IPS-18a (cell line): Measurements from ENCODE around the gene CSRNP3.
A peak's percentile ranks its signal among the peaks of the same experiment; 100 is the strongest.

Source experiments
- H3K27ac ChIP-seq: one replicate; pipeline ENCODE4 v1.5.1; 2013; ENCODE audit warnings: low read length
- H3K27me3 ChIP-seq: one replicate; pipeline ENCODE4 v1.6.1; 2013; ENCODE audit warnings: mild to moderate bottlenecking, low read length; ENCODE audit not compliant: control insufficient read depth, insufficient read depth
- H3K36me3 ChIP-seq: one replicate; pipeline ENCODE4 v1.6.1; 2013; ENCODE audit warnings: low read depth, low read length; ENCODE audit not compliant: control insufficient read depth
- H3K4me1 ChIP-seq: one replicate; pipeline ENCODE4 v1.6.1; 2013; ENCODE audit warnings: low read depth, low read length; ENCODE audit not compliant: control insufficient read depth
- H3K4me3 ChIP-seq: one replicate; pipeline ENCODE4 v1.5.1; 2013; ENCODE audit warnings: low read length
- H3K9ac ChIP-seq: one replicate; pipeline ENCODE4 v1.6.1; 2013; ENCODE audit warnings: mild to moderate bottlenecking, low read length, moderate library complexity
- H3K9me3 ChIP-seq: one replicate; pipeline ENCODE4 v1.6.1; 2013; ENCODE audit warnings: low read depth, low read length; ENCODE audit not compliant: control insufficient read depth

CSRNP3 gene

DNA sequence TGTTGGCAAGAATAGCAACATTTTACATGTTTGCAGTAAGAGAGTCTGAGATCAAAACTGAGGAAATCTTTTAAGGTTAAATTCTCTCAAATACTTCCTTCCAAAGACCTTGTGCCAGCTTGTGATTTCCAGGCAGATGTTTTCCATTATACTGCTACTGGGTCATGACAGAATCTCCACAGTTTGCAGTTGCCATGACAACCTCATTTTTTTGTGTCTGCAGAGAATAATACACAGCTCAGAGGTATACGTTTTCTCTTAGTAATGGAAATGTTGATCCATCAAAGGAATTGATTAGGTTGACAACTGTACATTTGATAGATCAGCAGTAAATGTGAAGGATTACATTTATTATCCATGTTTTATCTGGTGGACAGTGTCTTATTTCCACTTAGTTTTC lies 29.1 kb upstream of the CSRNP3 start:
- no peak overlapping the region for H3K9ac ChIP-seq
- H3K27me3 ChIP-seq: no peaks in the 10 kb centered on the region
- no peaks in the 10 kb centered on the region for H3K9me3 ChIP-seq
- no peaks in the 10 kb centered on the region for H3K36me3 ChIP-seq
- no peak overlapping the region for H3K27ac ChIP-seq
- H3K4me1 ChIP-seq: peaks cover 9% of the 10 kb centered on the region
- H3K4me3 ChIP-seq: no peak overlapping the region

DNA sequence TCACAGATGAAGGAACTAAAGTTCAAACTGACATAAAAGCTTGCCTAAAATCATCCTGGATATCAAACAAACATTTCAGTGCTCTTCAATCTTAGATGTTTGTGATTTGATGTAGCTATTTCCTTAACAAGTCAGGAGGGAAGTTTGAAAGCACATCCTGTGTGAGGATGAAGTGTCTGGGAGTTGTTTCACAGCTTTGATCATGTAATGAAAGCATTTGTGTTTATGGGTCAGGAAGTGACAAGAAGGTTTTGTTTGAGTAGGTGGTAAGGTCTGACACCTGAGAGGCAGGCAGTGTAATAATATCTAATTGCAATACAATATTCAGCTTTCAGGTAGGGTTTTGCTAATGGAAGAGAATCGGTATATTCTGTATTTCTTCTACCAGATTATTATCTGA lies 26.0 kb upstream of the CSRNP3 start:
- Histone ChIP-seq H3K9ac (no peak overlapping the region), H3K4me1 (no peaks in the 10 kb centered on the region), H3K36me3 (no peaks in the 10 kb centered on the region), H3K4me3 (no peak overlapping the region), H3K27ac (no peak overlapping the region), H3K9me3 (no peaks in the 10 kb centered on the region), H3K27me3 (no peaks in the 10 kb centered on the region)

DNA sequence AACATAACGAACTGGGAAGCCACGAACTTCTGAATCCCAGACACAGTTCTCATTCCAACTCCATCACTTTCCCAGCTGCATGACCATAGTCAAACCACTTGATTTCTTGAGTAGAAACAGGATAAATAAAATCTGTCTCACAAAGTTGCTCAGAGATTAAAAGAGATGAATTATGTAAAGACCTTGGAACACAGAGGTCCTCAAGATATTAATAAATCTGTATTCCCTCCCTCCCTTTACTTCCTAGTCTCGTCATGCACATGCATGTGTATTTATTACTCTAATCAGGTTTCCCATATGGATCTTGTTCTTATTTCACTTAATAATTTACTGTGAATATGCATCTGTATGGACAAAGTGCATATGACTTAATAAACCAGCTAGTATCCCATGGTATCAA lies 21.1 kb upstream of the CSRNP3 start:
- Histone ChIP-seq H3K36me3 (no peaks in the 10 kb centered on the region), H3K9ac (no peak overlapping the region), H3K27ac (no peak overlapping the region), H3K9me3 (no peaks in the 10 kb centered on the region), H3K4me1 (no peaks in the 10 kb centered on the region), H3K4me3 (no peak overlapping the region), H3K27me3 (no peaks in the 10 kb centered on the region)

DNA sequence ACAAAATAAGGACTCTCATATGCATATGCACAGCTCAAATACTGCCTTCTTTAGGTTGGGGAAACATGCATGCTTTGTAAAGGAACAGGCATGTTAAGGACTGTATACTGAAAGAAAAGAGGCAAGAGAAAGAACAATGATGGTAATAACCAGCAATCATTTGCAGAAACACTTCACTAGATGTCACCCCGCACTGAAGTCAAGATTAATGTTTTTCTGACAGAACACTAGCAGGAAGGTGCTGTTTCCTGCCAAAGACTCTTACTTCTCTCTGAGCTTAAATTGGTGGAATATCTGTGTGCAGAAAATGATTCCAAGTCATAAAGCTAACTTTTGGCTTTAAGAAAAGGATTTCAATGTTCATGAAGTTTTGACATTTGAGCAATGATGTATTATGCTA lies 19.3 kb upstream of the CSRNP3 start:
- no peaks in the 10 kb centered on the region for H3K27me3 ChIP-seq
- no peaks in the 10 kb centered on the region for H3K4me1 ChIP-seq
- H3K27ac ChIP-seq: no peak overlapping the region
- H3K9ac ChIP-seq: no peak overlapping the region
- no peak overlapping the region for H3K4me3 ChIP-seq
- H3K9me3 ChIP-seq: no peaks in the 10 kb centered on the region
- H3K36me3 ChIP-seq: no peaks in the 10 kb centered on the region

DNA sequence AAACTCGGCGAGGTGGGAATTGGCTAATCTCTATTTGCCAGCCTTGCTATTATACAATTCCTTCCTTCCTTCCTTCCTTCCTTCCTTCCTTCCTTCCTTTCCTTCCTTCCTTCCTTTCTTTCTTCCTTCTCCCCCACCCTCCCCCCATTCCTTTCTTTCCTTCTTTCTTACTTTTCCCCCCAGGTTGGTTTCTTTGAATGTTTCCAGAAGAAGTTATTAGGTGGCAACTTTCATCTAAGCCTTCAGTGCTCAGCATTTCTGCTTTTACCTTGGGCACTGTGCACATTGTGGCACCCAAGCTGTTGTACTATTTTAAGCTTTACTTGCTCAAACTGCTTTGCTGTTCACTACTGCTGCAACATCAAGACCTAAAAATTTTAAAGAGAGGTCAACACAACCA lies 17.2 kb upstream of the CSRNP3 start:
- no peaks in the 10 kb centered on the region for H3K4me1 ChIP-seq
- no peaks in the 10 kb centered on the region for H3K36me3 ChIP-seq
- no peak overlapping the region for H3K4me3 ChIP-seq
- no peak overlapping the region for H3K9ac ChIP-seq
- no peaks in the 10 kb centered on the region for H3K27me3 ChIP-seq
- H3K9me3 ChIP-seq: no peaks in the 10 kb centered on the region
- no peak overlapping the region for H3K27ac ChIP-seq

DNA sequence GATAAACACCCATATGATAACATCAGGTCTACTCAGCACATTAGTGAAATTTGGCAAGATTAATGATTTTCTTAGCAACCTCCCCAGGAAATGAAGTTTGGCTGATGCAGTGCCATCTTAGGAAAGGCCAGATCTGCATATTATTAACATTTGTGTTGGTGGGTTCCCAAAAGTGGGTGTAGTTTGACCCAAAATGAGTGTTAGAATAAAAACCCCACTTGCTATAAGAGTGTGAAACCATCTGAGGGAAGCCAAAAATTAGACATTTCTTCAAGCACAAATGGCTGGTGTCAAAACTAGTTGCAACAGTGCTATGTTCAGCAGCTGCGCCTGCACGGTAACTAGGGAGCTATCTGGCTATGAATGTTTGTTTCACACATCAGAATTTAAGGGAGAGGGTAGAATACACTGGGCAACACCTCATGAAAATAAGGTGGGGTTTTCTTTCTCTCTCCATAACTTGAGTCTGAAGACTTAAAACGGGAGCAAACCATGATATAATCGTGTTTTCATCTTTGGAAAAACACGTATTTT lies 15.9 kb upstream of the CSRNP3 start:
- Histone ChIP-seq H3K27ac (no peak overlapping the region), H3K4me3 (no peak overlapping the region), H3K27me3 (no peaks in the 10 kb centered on the region), H3K4me1 (no peaks in the 10 kb centered on the region), H3K36me3 (no peaks in the 10 kb centered on the region), H3K9ac (no peak overlapping the region), H3K9me3 (no peaks in the 10 kb centered on the region)

DNA sequence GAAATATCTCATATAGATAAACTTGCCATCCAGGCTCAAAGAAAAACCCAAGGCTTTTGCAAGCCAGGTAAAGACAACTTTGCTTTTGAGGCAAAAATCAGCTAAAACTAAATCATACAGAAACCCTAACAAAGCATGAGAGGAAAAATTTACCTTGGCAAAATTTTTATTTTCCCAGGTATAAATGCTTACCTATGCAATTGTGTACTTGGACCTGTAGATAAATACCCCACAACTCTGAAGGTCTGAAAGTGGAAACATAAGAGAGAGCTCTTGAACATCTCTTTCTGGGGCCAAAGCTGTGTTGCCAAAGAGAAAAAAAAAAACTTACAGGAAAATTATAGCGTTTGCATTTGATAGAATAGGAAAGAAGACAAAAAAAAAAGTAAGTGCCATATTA lies 14.6 kb upstream of the CSRNP3 start:
- Histone ChIP-seq H3K36me3 (no peaks in the 10 kb centered on the region), H3K27ac (no peak overlapping the region), H3K27me3 (no peaks in the 10 kb centered on the region), H3K9me3 (no peaks in the 10 kb centered on the region), H3K4me3 (no peak overlapping the region), H3K9ac (no peak overlapping the region), H3K4me1 (no peaks in the 10 kb centered on the region)

DNA sequence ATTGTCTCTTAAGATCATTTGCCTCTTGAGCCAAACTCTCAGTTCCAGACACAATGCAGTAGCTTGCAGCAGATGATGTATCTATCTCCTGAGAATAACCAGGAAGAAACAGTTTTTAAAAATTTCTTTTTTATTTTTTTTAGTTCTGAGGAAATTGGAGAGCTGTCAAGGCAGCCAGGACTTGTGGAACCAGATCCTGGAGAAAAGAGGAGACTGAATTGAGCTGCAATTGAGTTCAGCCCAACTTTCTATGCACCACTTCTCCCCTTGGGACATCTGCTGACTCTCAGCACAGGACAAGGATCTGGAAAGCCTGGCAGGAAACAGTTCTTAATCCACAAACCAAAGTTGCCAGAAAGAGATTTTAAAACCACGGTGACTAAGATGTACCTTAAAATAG lies 13.5 kb upstream of the CSRNP3 start:
- no peaks in the 10 kb centered on the region for H3K9me3 ChIP-seq
- H3K4me1 ChIP-seq: no peaks in the 10 kb centered on the region
- no peak overlapping the region for H3K9ac ChIP-seq
- H3K27ac ChIP-seq: no peak overlapping the region
- H3K4me3 ChIP-seq: no peak overlapping the region
- no peaks in the 10 kb centered on the region for H3K36me3 ChIP-seq
- no peaks in the 10 kb centered on the region for H3K27me3 ChIP-seq

DNA sequence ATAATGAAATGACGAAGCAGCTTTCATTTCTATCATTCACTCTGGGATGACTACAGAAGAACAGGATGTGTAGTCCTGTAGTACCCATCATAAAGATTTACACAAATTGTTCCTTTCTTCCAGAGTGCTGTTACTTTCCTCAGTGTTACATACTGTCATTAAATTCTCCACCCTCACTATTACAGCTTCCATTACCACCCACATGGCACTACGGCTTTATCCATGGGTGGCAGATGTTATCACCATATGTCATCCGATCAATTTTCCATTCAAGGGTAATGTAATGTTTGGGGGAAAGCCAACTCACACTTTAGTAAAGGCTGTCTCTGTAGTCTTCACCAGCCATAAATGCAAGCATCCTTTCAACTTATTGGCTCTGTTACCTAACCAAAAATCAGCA lies 7.1 kb upstream of the CSRNP3 start:
- no peak overlapping the region for H3K4me3 ChIP-seq
- H3K36me3 ChIP-seq: no peaks in the 10 kb centered on the region
- no peak overlapping the region for H3K27ac ChIP-seq
- H3K9ac ChIP-seq: no peak overlapping the region
- H3K4me1 ChIP-seq: no peaks in the 10 kb centered on the region
- no peaks in the 10 kb centered on the region for H3K27me3 ChIP-seq
- H3K9me3 ChIP-seq: no peaks in the 10 kb centered on the region

DNA sequence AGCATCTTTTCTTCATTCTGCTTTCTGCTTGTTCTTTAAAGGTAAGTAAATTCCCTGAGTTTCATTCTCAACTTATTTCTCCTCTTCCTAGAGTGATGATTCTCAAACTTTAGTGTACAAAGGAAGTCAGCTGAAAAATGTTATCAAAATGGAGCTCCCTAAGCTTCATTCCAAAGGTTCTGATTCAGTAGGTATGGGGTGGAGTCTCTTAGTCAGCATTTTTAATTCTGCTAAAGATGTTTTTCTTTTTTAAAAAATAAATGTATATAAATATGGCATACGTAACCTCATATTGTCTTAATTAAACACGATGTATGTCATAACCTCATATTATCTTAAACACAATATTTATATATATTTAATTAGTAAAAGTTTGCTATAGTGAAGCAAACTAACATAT lies 3.1 kb upstream of the CSRNP3 start:
- no peak overlapping the region for H3K27ac ChIP-seq

DNA sequence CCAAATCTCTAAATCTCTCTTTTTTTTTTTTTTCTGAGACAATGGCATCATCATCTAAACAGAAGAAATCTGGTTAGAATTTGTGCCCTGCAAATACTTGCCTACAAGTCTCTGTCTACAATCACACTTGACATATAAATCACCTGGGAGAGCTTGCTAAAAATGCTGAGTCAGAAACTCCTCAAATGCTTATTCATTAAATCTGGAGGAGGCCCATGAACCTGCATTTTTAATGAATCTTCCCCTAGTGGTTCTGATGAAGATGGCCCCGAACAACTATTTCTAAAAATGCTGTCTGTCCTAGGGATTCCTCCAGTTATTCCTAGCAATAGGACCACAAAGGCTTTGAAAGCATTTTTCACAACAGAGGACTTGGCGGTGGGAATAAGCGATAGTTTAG lies 1.6 kb upstream of the CSRNP3 start:
- no peaks in the 10 kb centered on the region for H3K36me3 ChIP-seq
- peaks cover 30% of the 10 kb centered on the region for H3K4me1 ChIP-seq
- no peaks in the 10 kb centered on the region for H3K9me3 ChIP-seq
- H3K27me3 ChIP-seq: no peaks in the 10 kb centered on the region
- no peak overlapping the region for H3K27ac ChIP-seq
- no peak overlapping the region for H3K4me3 ChIP-seq
- H3K9ac ChIP-seq: no peak overlapping the region

More for the DNA sequence above, 3.1 kb upstream of the CSRNP3 start:
- Histone ChIP-seq H3K4me1 (peaks cover 23% of the 10 kb centered on the region), H3K9me3 (no peaks in the 10 kb centered on the region), H3K4me3 (no peak overlapping the region), H3K27me3 (no peaks in the 10 kb centered on the region), H3K9ac (no peak overlapping the region), H3K36me3 (no peaks in the 10 kb centered on the region)

DNA sequence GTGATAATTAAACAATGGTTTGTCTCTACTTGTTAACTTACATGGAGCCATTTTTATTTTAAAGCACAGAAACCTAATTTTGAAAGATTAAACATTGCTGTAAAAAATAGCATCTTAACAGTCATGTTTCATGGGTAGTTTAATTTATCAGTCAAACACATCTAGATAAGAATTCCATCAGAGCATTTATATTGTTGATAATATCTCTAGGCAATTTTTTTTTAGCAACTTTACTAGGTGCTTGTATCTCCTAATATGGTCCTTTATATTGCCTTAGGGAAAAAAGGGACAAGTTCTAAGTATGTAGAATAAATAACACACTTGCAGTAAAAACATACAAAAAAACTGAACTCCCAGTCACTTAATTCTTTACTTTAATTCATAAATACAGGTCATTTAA lies 863 bp downstream of the CSRNP3 start:
- Histone ChIP-seq H3K27ac (peak overlapping the region; percentile 40), H3K4me3 (peak overlapping the region; percentile 92), H3K9me3 (no peaks in the 10 kb centered on the region)

More for the DNA sequence above, 863 bp downstream of the CSRNP3 start:
- H3K36me3 ChIP-seq: no peaks in the 10 kb centered on the region
- no peaks in the 10 kb centered on the region for H3K27me3 ChIP-seq
- peak overlapping the region; percentile 79 for H3K9ac ChIP-seq
- peaks cover 43% of the 10 kb centered on the region for H3K4me1 ChIP-seq
